Measurements from ENCODE around the gene ATP8A2.

ATP8A2 gene

GRCh38 chr13:25687471-25688225 lies 315.9 kb downstream of the ATP8A2 start:
- Histone ChIP-seq H2AFZ (no peak overlapping the region), H3K27ac (no peak overlapping the region), H3K79me2 (no peaks in the 10 kb centered on the region), H3K9me3 (ENCODE audit: control insufficient read depth, low read length) (no peaks in the 10 kb centered on the region), H3K36me3 (ENCODE audit: control insufficient read depth, insufficient read depth, low read length) (no peaks in the 10 kb centered on the region), H3K4me2 (ENCODE audit: low read length) (no peak overlapping the region), H3K27me3 (ENCODE audit: control insufficient read depth, insufficient read depth, low read length) (no peaks in the 10 kb centered on the region), H3K4me3 (ENCODE audit: low read depth, low read length) (no peak overlapping the region), H3K4me1 (no peaks in the 10 kb centered on the region), H3K9ac (no peak overlapping the region)
- TF ChIP-seq, protein P1, sequence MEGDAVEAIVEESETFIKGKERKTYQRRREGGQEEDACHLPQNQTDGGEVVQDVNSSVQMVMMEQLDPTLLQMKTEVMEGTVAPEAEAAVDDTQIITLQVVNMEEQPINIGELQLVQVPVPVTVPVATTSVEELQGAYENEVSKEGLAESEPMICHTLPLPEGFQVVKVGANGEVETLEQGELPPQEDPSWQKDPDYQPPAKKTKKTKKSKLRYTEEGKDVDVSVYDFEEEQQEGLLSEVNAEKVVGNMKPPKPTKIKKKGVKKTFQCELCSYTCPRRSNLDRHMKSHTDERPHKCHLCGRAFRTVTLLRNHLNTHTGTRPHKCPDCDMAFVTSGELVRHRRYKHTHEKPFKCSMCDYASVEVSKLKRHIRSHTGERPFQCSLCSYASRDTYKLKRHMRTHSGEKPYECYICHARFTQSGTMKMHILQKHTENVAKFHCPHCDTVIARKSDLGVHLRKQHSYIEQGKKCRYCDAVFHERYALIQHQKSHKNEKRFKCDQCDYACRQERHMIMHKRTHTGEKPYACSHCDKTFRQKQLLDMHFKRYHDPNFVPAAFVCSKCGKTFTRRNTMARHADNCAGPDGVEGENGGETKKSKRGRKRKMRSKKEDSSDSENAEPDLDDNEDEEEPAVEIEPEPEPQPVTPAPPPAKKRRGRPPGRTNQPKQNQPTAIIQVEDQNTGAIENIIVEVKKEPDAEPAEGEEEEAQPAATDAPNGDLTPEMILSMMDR (IDR thresholded peaks at IDR 0.05), result no peak

GRCh38 chr13:25688536-25688935 lies 316.8 kb downstream of the ATP8A2 start:
- H3K27me3 ChIP-seq (ENCODE audit: control insufficient read depth, insufficient read depth, low read length), result no peaks in the 10 kb centered on the region
- H3K9me3 ChIP-seq (ENCODE audit: control insufficient read depth, low read length), result no peaks in the 10 kb centered on the region
- no peak overlapping the region for H3K4me3 ChIP-seq (ENCODE audit: low read depth, low read length)
- TF ChIP-seq, protein P1 (IDR thresholded peaks at IDR 0.05), result no peak
- H3K27ac ChIP-seq, result no peak overlapping the region
- no peak overlapping the region for H3K4me2 ChIP-seq (ENCODE audit: low read length)
- H3K79me2 ChIP-seq, result no peaks in the 10 kb centered on the region
- H3K9ac ChIP-seq, result no peak overlapping the region
- H3K4me1 ChIP-seq, result no peaks in the 10 kb centered on the region
- H2AFZ ChIP-seq, result no peak overlapping the region
- no peaks in the 10 kb centered on the region for H3K36me3 ChIP-seq (ENCODE audit: control insufficient read depth, insufficient read depth, low read length)

- Histone ChIP-seq H2AFZ (no peak overlapping the region), H3K27me3 (ENCODE audit: control insufficient read depth, insufficient read depth, low read length) (no peaks in the 10 kb centered on the region), H3K79me2 (no peaks in the 10 kb centered on the region), H3K27ac (no peak overlapping the region), H3K36me3 (ENCODE audit: control insufficient read depth, insufficient read depth, low read length) (no peaks in the 10 kb centered on the region), H3K4me2 (ENCODE audit: low read length) (no peak overlapping the region), H3K4me3 (ENCODE audit: low read depth, low read length) (no peak overlapping the region), H3K4me1 (no peaks in the 10 kb centered on the region), H3K9ac (no peak overlapping the region), H3K9me3 (ENCODE audit: control insufficient read depth, low read length) (no peaks in the 10 kb centered on the region)
- TF ChIP-seq, protein P1 (IDR thresholded peaks at IDR 0.05), result no peak
Measured at GRCh38 chr13:25689539-25689938, 317.8 kb downstream of the ATP8A2 start.

DNA sequence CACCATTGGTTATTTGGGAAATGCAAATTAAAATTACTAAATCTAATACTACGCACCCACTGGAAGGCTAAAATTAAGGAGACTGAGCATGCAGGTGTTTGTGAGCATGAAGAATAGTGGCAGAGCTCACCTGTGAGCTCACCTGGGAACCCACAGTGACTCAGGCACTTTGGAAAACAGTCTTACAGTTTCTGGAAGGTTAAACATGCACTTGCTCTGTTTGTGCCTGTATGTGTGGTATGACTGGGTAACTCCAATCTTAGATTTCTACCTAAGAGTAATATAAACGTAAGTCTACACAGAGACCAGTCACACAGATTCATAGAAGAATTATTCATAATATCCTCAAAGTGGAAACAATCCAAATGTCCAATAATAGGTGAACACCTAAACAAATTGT lies 318.8 kb downstream of the ATP8A2 start:
- H3K4me1 ChIP-seq, result no peaks in the 10 kb centered on the region
- TF ChIP-seq, protein P1 (IDR thresholded peaks at IDR 0.05), result no peak
- no peaks in the 10 kb centered on the region for H3K36me3 ChIP-seq (ENCODE audit: control insufficient read depth, insufficient read depth, low read length)
- no peak overlapping the region for H3K27ac ChIP-seq
- H3K27me3 ChIP-seq (ENCODE audit: control insufficient read depth, insufficient read depth, low read length), result no peaks in the 10 kb centered on the region
- H3K79me2 ChIP-seq, result no peaks in the 10 kb centered on the region
- H2AFZ ChIP-seq, result no peak overlapping the region
- no peaks in the 10 kb centered on the region for H3K9me3 ChIP-seq (ENCODE audit: control insufficient read depth, low read length)
- no peak overlapping the region for H3K4me3 ChIP-seq (ENCODE audit: low read depth, low read length)
- H3K9ac ChIP-seq, result no peak overlapping the region
- no peak overlapping the region for H3K4me2 ChIP-seq (ENCODE audit: low read length)

DNA sequence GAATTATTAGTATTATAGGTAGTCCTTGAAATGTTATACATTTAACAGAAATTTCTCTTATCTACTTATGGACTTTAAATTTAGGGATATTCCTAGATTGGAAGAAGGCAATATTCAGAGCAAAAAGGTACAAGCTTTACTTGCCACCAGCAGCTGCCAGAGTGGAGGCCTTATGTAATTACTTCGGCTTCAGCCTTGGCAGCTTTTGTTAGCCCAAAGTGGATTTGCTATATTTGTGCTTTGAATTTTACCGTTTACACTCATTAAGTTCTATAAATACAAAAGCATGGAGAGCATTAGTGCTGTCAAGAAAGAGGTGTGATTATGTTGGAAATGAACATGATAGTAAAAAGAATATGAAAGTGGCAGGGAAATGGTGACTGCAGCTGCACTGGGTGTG lies 319.9 kb downstream of the ATP8A2 start:
- H3K9ac ChIP-seq, result no peak overlapping the region
- no peaks in the 10 kb centered on the region for H3K27me3 ChIP-seq (ENCODE audit: control insufficient read depth, insufficient read depth, low read length)
- no peak overlapping the region for H3K4me3 ChIP-seq (ENCODE audit: low read depth, low read length)
- H3K27ac ChIP-seq, result no peak overlapping the region
- no peaks in the 10 kb centered on the region for H3K9me3 ChIP-seq (ENCODE audit: control insufficient read depth, low read length)
- TF ChIP-seq, protein P1 (IDR thresholded peaks at IDR 0.05), result no peak
- no peaks in the 10 kb centered on the region for H3K79me2 ChIP-seq
- H3K4me1 ChIP-seq, result no peaks in the 10 kb centered on the region
- H3K4me2 ChIP-seq (ENCODE audit: low read length), result no peak overlapping the region
- no peak overlapping the region for H2AFZ ChIP-seq
- no peaks in the 10 kb centered on the region for H3K36me3 ChIP-seq (ENCODE audit: control insufficient read depth, insufficient read depth, low read length)

Measured in parathyroid adenoma (tissue), 2 donors.